ENCODE data around the gene CES2. TPM values are rescaled to one million over a fixed set of nuclear protein-coding genes. Genes with fewer than 3 reads are reported as not detected.

Gene CES2
- total and polyA plus RNA-seq, 2 of the 8 experiments (the other 6 are each of a cell fraction or from before 2014, with no cell fraction given) = 8.6 to 14.7 TPM

- H4K20me1 ChIP-seq (replicated peaks in 1 of 2; ENCODE audit: control insufficient read depth in 1 of 2, insufficient read depth in 2 of 2, low read length in 2 of 2) = no peaks in the 10 kb centered on the region
- 85% methylated on average over 11 of the region's 16 CpGs; no CpG with 5 or more reads in 1 of the 2 experiments for WGBS, 2 experiments (ENCODE audit: extremely low coverage in 1 of 2, insufficient coverage in 1 of 2, insufficient read length in 1 of 2, insufficient replicate concordance in 2 of 2, low coverage in 1 of 2, low lambda C conversion rate in 2 of 2, missing lambda C conversion rate in 1 of 2)
- H2BK12ac ChIP-seq (ENCODE audit: low read depth, low read length) = no peak overlapping the region
- H3K27me3 ChIP-seq (replicated peaks in 1 of 4; ENCODE audit: control insufficient read depth in 3 of 4, extremely low read depth in 1 of 4, insufficient read depth in 3 of 4, low read length in 3 of 4) = no peaks in the 10 kb centered on the region; a peak in 1 of 7 replicates
- no peak overlapping the region for H2AFZ ChIP-seq (ENCODE audit: low read length)
- no peaks in the 10 kb centered on the region for H3K79me1 ChIP-seq (ENCODE audit: low read depth, low read length)
- H2BK120ac ChIP-seq (replicated peaks; ENCODE audit: low read depth, low read length) = no peak overlapping the region
- no peak overlapping the region; the same call in 1 of the 2 replicates for H3K18ac ChIP-seq (ENCODE audit: extremely low read depth, low read length)
- H3K9ac ChIP-seq (replicated peaks in 1 of 4; ENCODE audit: extremely low read depth in 1 of 4, low read depth in 3 of 4, low read length in 3 of 4) = no peak overlapping the region
- no peaks in the 10 kb centered on the region for H3K36me3 ChIP-seq (ENCODE audit: control insufficient read depth in 2 of 4, insufficient read depth in 4 of 4, low read length in 3 of 4)
- no peak overlapping the region for H4K5ac ChIP-seq (ENCODE audit: insufficient read length, low read depth, low read length)
- no peak for FAIRE-seq
- no peak overlapping the region for H3K56ac ChIP-seq (replicated peaks; ENCODE audit: insufficient read length, low read depth, low read length)
- H4K91ac ChIP-seq (replicated peaks; ENCODE audit: insufficient read length, low read length) = no peak overlapping the region
- no peak overlapping the region for H3K4me2 ChIP-seq (ENCODE audit: insufficient read depth in 1 of 2, low read depth in 2 of 2, low read length in 2 of 2)
- H3K27ac ChIP-seq (ENCODE audit: low read depth, low read length) = no peak overlapping the region
- DNase-seq (ENCODE audit: low read depth in 1 of 2, low spot score in 2 of 2) = no peak
- no peak overlapping the region for H2BK15ac ChIP-seq (ENCODE audit: low read length)
- peaks cover 0 to 5% (median 3%) of the 10 kb centered on the region in 4 experiments; a peak in 4 of 7 replicates for H3K4me1 ChIP-seq (replicated peaks in 1 of 4; ENCODE audit: control insufficient read depth in 3 of 4, insufficient read depth in 4 of 4, low read length in 3 of 4)
- no peaks in the 10 kb centered on the region for H3K9me3 ChIP-seq (ENCODE audit: insufficient read depth in 2 of 2, low read depth in 1 of 2, low read length in 1 of 2)
- no peak overlapping the region for H3K4me3 ChIP-seq (ENCODE audit: extremely low read depth in 1 of 4, insufficient read depth in 2 of 4, low read depth in 3 of 4, low read length in 4 of 4)
- H3K4ac ChIP-seq (replicated peaks; ENCODE audit: insufficient read length, low read depth, low read length) = no peak overlapping the region
- no peak overlapping the region for H2BK20ac ChIP-seq (ENCODE audit: low read length)
- ChIA-PET CTCF (ENCODE audit: partially characterized antibody) (interaction anchor here (0.5 to 42.0 kb wide), 8 partner anchors 6 to 223 kb away, joined by 3 to 1009 read pairs (median 4); partner anchors contain the start of genes CDH16, CIAO2B, PDP2 and RRAD), POLR2A (ENCODE audit: partially characterized antibody) (interaction anchor here (0.9 to 1.2 kb wide), 3 partner anchors 15 to 38 kb away, joined by 3 read pairs; no protein-coding TSS in a partner anchor)
- H3K79me2 ChIP-seq (ENCODE audit: control insufficient read depth in 1 of 2, insufficient read depth in 2 of 2, low read length in 2 of 2) = no peaks in the 10 kb centered on the region
- no peak overlapping the region; the same call in 1 of the 2 replicates for H4K8ac ChIP-seq (ENCODE audit: extremely low read depth, insufficient read depth, low read length)
- H3K14ac ChIP-seq (ENCODE audit: insufficient read length) = no peak overlapping the region
- H2AK5ac ChIP-seq (ENCODE audit: low read depth, low read length) = no peak overlapping the region
- no peaks in the 10 kb centered on the region for H3K23me2 ChIP-seq (ENCODE audit: low read depth, low read length)
- H3K23ac ChIP-seq (ENCODE audit: insufficient read length) = no peak overlapping the region
- no peak overlapping the region for H2BK5ac ChIP-seq (ENCODE audit: low read depth, low read length)
- TF ChIP-seq USF2 (IDR thresholded peaks at IDR 0.05; ENCODE audit: low read length) = no peak
- no peak for TF ChIP-seq EZH2 (IDR thresholded peaks at IDR 0.05; ENCODE audit: low read depth, low read length, severe bottlenecking)
- TF ChIP-seq SRF (IDR thresholded peaks at IDR 0.05; ENCODE audit: low read depth, low read length) = no peak
- no peak for TF ChIP-seq ZNF274 (IDR thresholded peaks at IDR 0.05; ENCODE audit: borderline replicate concordance, extremely low read depth, low read length)
- TF ChIP-seq E2F6 (IDR thresholded peaks at IDR 0.05) = no peak
- TF ChIP-seq CBX8 (IDR thresholded peaks at IDR 0.05; ENCODE audit: borderline replicate concordance, low read depth, low read length) = no peak
- no peak for TF ChIP-seq ASH2L (IDR thresholded peaks at IDR 0.05; ENCODE audit: low read length)
- TF ChIP-seq YY1 (IDR thresholded peaks at IDR 0.05; ENCODE audit: low read depth, low read length) = no peak
These were observed 30.3 kb upstream of the CES2 start for GRCh38 chr16:66904846-66905632.

Measured in H1 (cell line).